ENCODE data around the gene CAPN8. TPM values are rescaled to one million over a fixed set of nuclear protein-coding genes. Genes with fewer than 3 reads are reported as not detected.

The CAPN8 gene
- total RNA-seq, 1 donor from 2014 or later, result not detected

DNA sequence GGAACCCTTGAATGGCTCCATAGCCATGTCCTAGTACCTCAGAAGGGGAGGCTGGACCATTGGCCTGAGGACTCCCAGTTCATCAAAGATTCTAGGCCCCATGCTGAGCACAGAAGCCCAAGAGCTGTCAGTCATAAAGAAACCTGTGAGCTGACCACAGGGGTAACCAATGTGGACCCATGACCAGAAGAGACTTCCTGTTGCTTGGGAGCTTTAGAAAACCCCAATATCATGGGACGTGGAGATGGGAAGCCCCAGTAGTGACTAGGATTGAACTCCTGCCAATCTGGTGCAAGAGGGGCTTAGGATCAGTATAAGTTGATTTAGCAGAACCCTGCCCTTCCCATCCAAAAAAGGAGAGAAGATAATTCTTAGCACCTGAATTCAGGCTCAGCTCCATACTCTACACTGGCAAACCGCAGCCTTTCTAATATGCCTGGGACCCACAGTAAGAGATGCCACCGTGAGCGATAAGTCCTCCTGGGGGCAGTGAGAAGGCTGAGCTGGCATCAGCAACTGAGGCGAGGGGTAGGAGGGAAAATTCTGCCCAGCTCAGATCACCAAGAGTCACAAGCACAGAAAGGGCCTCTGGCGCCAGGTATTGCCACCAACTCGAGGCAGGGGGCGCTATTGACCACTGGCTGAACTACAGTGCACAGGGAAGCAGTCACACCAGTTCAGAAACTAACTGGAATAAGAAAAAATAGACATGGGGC, 108.9 kb downstream of the CAPN8 start:
- Mint-ChIP-seq H3K27ac (ENCODE audit: unreplicated experiment) (no peak overlapping the region), H3K4me1 (ENCODE audit: unreplicated experiment) (no peaks in the 10 kb centered on the region), H3K9me3 (ENCODE audit: unreplicated experiment) (no peaks in the 10 kb centered on the region), H3K27me3 (ENCODE audit: unreplicated experiment) (no peaks in the 10 kb centered on the region), H3K4me3 (ENCODE audit: unreplicated experiment) (no peak overlapping the region), H3K36me3 (ENCODE audit: unreplicated experiment) (no peaks in the 10 kb centered on the region)
- TF ChIP-seq, protein P1, sequence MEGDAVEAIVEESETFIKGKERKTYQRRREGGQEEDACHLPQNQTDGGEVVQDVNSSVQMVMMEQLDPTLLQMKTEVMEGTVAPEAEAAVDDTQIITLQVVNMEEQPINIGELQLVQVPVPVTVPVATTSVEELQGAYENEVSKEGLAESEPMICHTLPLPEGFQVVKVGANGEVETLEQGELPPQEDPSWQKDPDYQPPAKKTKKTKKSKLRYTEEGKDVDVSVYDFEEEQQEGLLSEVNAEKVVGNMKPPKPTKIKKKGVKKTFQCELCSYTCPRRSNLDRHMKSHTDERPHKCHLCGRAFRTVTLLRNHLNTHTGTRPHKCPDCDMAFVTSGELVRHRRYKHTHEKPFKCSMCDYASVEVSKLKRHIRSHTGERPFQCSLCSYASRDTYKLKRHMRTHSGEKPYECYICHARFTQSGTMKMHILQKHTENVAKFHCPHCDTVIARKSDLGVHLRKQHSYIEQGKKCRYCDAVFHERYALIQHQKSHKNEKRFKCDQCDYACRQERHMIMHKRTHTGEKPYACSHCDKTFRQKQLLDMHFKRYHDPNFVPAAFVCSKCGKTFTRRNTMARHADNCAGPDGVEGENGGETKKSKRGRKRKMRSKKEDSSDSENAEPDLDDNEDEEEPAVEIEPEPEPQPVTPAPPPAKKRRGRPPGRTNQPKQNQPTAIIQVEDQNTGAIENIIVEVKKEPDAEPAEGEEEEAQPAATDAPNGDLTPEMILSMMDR (IDR thresholded peaks at IDR 0.05), result peak; percentile 33
- no peak for DNase-seq (ENCODE audit: extremely low spot score, unreplicated experiment)

DNA sequence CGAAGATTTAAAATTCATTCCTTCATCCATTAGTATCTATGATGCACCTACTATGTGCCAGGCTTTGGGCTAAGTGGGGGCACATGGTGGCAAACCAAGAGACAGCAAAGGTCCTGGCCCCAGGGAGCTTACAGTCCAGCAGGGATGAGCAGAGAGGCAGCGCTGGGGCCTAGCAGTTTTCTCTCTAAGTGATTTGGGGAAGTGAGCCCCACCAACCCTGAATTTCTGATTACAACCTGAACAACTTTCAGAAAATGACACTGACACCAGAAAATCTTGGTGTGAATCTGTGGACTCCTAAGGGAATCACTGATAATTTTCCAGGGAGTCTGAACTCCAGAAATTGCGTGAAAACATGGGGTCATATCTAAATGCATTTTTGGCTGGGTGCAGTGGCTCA, 111.5 kb downstream of the CAPN8 start:
- Mint-ChIP-seq H3K4me3 (ENCODE audit: unreplicated experiment) (no peak overlapping the region), H3K36me3 (ENCODE audit: unreplicated experiment) (no peaks in the 10 kb centered on the region), H3K27ac (ENCODE audit: unreplicated experiment) (no peak overlapping the region), H3K4me1 (ENCODE audit: unreplicated experiment) (no peaks in the 10 kb centered on the region), H3K9me3 (ENCODE audit: unreplicated experiment) (no peaks in the 10 kb centered on the region), H3K27me3 (ENCODE audit: unreplicated experiment) (no peaks in the 10 kb centered on the region)
- TF ChIP-seq, protein P1 (IDR thresholded peaks at IDR 0.05), result no peak
- DNase-seq (ENCODE audit: extremely low spot score, unreplicated experiment), result no peak

DNA sequence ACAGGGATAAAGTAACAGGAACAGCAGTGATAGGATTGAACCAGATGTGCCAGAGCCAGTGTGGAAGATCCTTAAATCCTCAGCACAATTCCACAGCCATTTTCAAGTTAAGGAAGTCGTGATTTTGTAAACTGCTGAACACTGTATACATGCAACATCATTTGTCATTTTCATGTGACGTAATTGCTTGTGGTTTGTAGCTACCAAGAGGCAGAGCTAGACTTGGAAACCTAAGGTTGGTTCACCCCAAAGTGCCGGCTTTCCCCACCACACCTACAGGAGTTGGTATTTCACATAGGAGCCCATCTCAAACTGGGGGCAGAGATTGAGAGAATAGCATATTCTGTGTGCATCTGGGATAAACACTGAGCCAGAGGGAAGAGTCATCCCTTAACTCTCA, 113.9 kb downstream of the CAPN8 start:
- peaks cover 9% of the 10 kb centered on the region for H3K9me3 Mint-ChIP-seq (ENCODE audit: unreplicated experiment)
- no peak overlapping the region for H3K27ac Mint-ChIP-seq (ENCODE audit: unreplicated experiment)
- no peaks in the 10 kb centered on the region for H3K4me1 Mint-ChIP-seq (ENCODE audit: unreplicated experiment)
- TF ChIP-seq, protein P1 (IDR thresholded peaks at IDR 0.05), result no peak
- H3K36me3 Mint-ChIP-seq (ENCODE audit: unreplicated experiment), result no peaks in the 10 kb centered on the region
- no peaks in the 10 kb centered on the region for H3K27me3 Mint-ChIP-seq (ENCODE audit: unreplicated experiment)
- H3K4me3 Mint-ChIP-seq (ENCODE audit: unreplicated experiment), result no peak overlapping the region
- DNase-seq (ENCODE audit: extremely low spot score, unreplicated experiment), result no peak

DNA sequence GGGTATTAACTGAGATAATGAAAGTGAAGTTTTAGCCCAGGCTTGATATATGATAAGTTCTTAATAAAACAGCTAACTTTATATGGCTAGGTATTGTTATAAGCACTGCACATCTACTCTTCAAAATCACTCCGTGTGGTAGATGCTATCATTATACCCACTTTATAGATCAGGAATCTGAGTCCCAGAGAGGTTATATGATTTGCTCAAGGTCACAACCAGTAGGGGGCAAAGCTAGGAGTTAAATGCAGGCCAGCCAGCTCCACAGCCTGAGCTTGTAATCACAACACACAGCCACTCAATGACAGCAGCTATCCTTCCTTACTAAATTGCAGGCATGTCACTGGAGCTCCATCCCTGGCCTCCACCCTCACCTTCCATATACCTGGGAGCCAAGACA, 115.8 kb downstream of the CAPN8 start:
- TF ChIP-seq, protein P1 (IDR thresholded peaks at IDR 0.05), result no peak
- Mint-ChIP-seq H3K36me3 (ENCODE audit: unreplicated experiment) (no peaks in the 10 kb centered on the region), H3K27ac (ENCODE audit: unreplicated experiment) (no peak overlapping the region), H3K27me3 (ENCODE audit: unreplicated experiment) (no peaks in the 10 kb centered on the region), H3K9me3 (ENCODE audit: unreplicated experiment) (peaks cover 9% of the 10 kb centered on the region), H3K4me1 (ENCODE audit: unreplicated experiment) (no peaks in the 10 kb centered on the region), H3K4me3 (ENCODE audit: unreplicated experiment) (no peak overlapping the region)
- DNase-seq (ENCODE audit: extremely low spot score, unreplicated experiment), result no peak

DNA sequence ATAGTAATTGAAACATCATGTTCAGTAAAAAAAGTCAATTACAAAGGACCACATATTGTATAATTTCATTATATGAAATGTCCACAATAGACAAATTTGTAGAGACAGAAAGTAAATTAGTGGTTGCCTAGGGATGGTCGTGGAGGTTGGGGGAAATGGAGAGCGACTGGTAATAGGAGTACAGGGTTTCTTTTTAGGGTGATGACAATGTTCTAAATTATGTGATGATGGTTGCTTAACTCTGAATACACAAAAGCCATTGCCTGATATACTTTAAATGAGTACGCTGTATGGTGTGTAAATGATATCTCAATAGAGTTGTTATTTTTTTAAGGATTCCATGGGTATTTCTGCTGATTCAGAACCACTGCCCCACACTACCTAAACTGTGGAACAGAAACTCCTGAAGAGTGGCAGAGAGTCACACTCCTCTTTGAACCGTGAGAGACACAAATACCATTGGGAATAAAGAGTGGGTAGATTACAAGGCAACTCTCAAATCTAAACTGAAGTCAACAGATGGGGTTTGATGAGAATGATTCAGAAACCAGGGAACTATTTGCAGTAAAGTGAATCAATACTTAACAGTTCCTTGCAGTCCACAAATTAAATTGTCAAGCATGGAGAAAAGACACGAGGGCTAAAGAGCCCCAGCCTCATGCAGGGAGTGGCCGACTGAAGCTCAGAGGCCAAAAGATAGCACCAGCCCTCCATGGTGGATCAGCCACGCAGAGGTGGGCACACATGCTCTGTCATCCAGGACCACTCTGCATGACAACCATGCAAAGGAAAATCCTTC, 118.0 kb downstream of the CAPN8 start:
- Mint-ChIP-seq H3K27me3 (ENCODE audit: unreplicated experiment) (no peaks in the 10 kb centered on the region), H3K36me3 (ENCODE audit: unreplicated experiment) (no peaks in the 10 kb centered on the region), H3K4me3 (ENCODE audit: unreplicated experiment) (no peak overlapping the region), H3K9me3 (ENCODE audit: unreplicated experiment) (peaks cover 9% of the 10 kb centered on the region), H3K4me1 (ENCODE audit: unreplicated experiment) (no peaks in the 10 kb centered on the region), H3K27ac (ENCODE audit: unreplicated experiment) (no peak overlapping the region)
- no peak for DNase-seq (ENCODE audit: extremely low spot score, unreplicated experiment)
- TF ChIP-seq, protein P1 (IDR thresholded peaks at IDR 0.05), result no peak
